Neural progenitor cell (in vitro differentiated cells): ENCODE results near the gene STOML1. TPM values are rescaled to one million over a fixed set of nuclear protein-coding genes. Genes with fewer than 3 reads are reported as not detected.

Experiments used
- DNase-seq: peaks from one replicate; pipeline ENCODE4 v3.0.0-alpha.2; 2016; ENCODE audit warnings: low spot score
- H2AFZ ChIP-seq: fragments of 200-600 bp; sonication (generic); replicated peaks from 2 replicates; pipeline ENCODE4 v1.6.1; 2016; ENCODE audit warnings: antibody characterized with exemption
- H3F3A ChIP-seq: fragments of 200-600 bp; sonication (generic); 2 replicates; pipeline ENCODE4 v1.6.1; 2016; ENCODE audit warnings: antibody characterized with exemption, low read depth
- H3K27ac ChIP-seq: fragments of 200-600 bp; sonication (generic); 2 replicates; pipeline ENCODE4 v1.5.1; 2016; ENCODE audit warnings: mild to moderate bottlenecking
- H3K27me3 ChIP-seq: fragments of 200-600 bp; sonication (generic); 2 replicates; pipeline ENCODE4 v1.6.1; 2016; ENCODE audit warnings: mild to moderate bottlenecking, moderate library complexity
- H3K36me3 ChIP-seq: fragments of 200-600 bp; sonication (generic); 2 replicates; pipeline ENCODE4 v1.5.1; 2016
- H3K4me1 ChIP-seq: fragments of 200-600 bp; sonication (generic); 2 replicates; pipeline ENCODE4 v1.6.1; 2016; ENCODE audit warnings: mixed run types
- H3K4me2 ChIP-seq: fragments of 200-600 bp; sonication (generic); 2 replicates; pipeline ENCODE4 v1.6.1; 2016
- H3K4me3 ChIP-seq: fragments of 200-600 bp; sonication (generic); 2 replicates; pipeline ENCODE4 v1.5.1; 2016
- H3K79me2 ChIP-seq: fragments of 200-600 bp; sonication (generic); 2 replicates; pipeline ENCODE4 v1.6.1; 2016; ENCODE audit warnings: low read depth
- H3K9ac ChIP-seq: fragments of 200-600 bp; sonication (generic); 2 replicates; pipeline ENCODE4 v1.6.1; 2016
- H3K9me3 ChIP-seq: fragments of 200-600 bp; sonication (generic); 2 replicates; pipeline ENCODE4 v1.5.1; 2016; ENCODE audit warnings: low read depth
- H4K20me1 ChIP-seq: fragments of 200-600 bp; sonication (generic); 2 replicates; pipeline ENCODE4 v1.6.1; 2016; ENCODE audit warnings: low read depth
- H3K27ac Mint-ChIP-seq: 3 replicates; pipeline ENCODE4 v1.8.0; 2021; ENCODE audit warnings: mixed read lengths
- H3K27me3 Mint-ChIP-seq: 2 replicates; pipeline ENCODE4 v1.8.0; 2022; ENCODE audit warnings: low read depth, mild to moderate bottlenecking, inconsistent platforms, moderate library complexity, mixed read lengths; ENCODE audit not compliant: insufficient read depth
- H3K36me3 Mint-ChIP-seq: 3 replicates; pipeline ENCODE4 v1.8.0; 2021; ENCODE audit warnings: mixed read lengths
- H3K4me1 Mint-ChIP-seq: 3 replicates; pipeline ENCODE4 v1.8.0; 2021; ENCODE audit warnings: mixed read lengths
- H3K4me3 Mint-ChIP-seq: 3 replicates; pipeline ENCODE4 v1.8.0; 2021; ENCODE audit warnings: mild to moderate bottlenecking, moderate library complexity, mixed read lengths
- H3K9me3 Mint-ChIP-seq: 3 replicates; pipeline ENCODE4 v1.8.0; 2020; ENCODE audit warnings: mixed read lengths
- EZH2 ChIP-seq: fragments of 200-600 bp; sonication (generic); IDR thresholded peaks from 2 replicates; pipeline ENCODE4 v1.6.1; 2017; ENCODE audit warnings: antibody characterized with exemption, mild to moderate bottlenecking, moderate library complexity
- EZH2phosphoT487 ChIP-seq: fragments of 200-600 bp; sonication (generic); IDR thresholded peaks from 2 replicates; pipeline ENCODE4 v1.6.1; 2017; ENCODE audit warnings: antibody characterized with exemption
- total RNA-seq: library from RNA; depleted of rRNA; stranded (reverse); fragments of >200 nt; gene quantifications from 2 replicates; pipeline ENCODE4 v1.2.3, GENCODE V29; 2015; ENCODE audit warnings: low replicate concordance
- TF ChIP-seq, protein P1 (sequence below): fragments of 200-600 bp; sonication (generic); IDR thresholded peaks from 2 replicates; pipeline ENCODE4 v1.5.1; 2017; ENCODE audit warnings: antibody characterized with exemption, mild to moderate bottlenecking

The STOML1 gene
- total RNA-seq, 1 donor from 2014 or later = 2.0 TPM

DNA sequence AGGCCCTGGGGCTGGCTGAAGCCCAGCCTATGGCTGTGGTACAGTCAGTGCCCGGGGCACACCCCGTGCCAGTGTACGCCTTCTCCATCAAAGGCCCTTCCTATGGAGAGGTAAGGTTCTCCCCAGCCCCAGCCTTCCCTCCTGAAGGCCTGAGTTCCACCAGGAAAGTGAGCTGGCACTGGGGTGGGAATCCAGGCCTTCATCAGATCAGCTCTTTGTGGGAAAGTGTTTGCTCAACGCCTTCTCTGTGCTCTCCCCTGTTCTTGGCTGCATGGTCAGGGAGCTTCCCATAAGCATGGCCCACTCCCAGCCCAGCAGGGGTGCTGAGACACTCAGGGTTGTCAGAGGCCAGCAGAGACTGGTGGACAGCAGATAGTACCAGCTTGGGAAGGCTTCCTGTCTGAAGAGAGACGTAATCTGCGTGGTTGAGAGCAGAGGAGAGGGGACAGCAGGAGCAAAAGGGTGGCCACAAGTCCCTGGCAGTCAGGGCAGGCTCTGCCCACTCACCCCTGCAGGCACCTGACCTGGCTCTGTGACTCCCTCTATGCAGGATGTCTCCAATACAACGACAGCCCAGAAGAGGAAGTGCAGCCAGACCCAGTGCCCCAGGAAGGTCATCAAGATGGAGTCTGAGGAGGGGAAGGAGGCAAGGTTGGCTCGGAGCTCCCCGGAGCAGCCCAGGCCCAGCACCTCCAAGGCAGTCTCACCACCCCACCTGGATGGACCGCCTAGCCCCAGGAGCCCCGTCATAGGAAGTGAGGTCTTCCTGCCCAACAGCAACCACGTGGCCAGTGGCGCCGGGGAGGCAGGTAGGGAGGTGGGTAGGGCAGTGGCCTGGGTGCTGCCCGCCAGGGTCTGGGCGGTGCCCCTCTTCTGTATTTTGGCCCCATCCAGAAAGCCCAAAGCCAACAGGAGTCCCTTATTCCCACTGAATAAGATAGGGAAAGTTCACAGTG, 40.8 kb upstream of the STOML1 start:
- Mint-ChIP-seq H3K36me3 (peaks cover 2% of the 10 kb centered on the region), H3K9me3 (no peaks in the 10 kb centered on the region)

DNA sequence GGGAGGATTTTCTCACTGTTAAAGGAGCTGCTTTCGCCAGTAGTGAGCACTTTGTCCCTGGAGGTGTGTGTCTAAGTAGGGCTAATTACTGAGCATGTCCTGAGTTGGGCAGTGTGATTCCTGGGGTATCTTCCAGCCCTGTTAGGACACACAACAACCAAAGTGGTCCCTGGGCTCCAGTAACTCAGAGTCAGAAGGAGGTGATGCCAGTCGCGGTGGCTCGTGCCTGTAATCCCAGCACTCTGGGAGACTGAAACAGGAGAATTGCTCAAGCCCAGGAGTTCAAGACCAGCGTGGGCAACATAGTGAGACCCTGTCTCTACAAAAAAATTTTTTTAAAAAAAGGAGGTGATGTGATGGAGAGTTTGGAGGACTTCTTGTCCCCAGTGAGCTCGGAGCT, 40.0 kb upstream of the STOML1 start:
- no peaks in the 10 kb centered on the region for H3F3A ChIP-seq
- H3K79me2 ChIP-seq = no peaks in the 10 kb centered on the region
- DNase-seq = no peak
- H3K36me3 ChIP-seq = no peaks in the 10 kb centered on the region
- H3K27me3 ChIP-seq = no peaks in the 10 kb centered on the region
- H3K27ac ChIP-seq = no peak overlapping the region
- TF ChIP-seq, protein P1, sequence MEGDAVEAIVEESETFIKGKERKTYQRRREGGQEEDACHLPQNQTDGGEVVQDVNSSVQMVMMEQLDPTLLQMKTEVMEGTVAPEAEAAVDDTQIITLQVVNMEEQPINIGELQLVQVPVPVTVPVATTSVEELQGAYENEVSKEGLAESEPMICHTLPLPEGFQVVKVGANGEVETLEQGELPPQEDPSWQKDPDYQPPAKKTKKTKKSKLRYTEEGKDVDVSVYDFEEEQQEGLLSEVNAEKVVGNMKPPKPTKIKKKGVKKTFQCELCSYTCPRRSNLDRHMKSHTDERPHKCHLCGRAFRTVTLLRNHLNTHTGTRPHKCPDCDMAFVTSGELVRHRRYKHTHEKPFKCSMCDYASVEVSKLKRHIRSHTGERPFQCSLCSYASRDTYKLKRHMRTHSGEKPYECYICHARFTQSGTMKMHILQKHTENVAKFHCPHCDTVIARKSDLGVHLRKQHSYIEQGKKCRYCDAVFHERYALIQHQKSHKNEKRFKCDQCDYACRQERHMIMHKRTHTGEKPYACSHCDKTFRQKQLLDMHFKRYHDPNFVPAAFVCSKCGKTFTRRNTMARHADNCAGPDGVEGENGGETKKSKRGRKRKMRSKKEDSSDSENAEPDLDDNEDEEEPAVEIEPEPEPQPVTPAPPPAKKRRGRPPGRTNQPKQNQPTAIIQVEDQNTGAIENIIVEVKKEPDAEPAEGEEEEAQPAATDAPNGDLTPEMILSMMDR = no peak
- TF ChIP-seq EZH2phosphoT487 = no peak
- TF ChIP-seq EZH2 = no peak
- no peaks in the 10 kb centered on the region for H3K9me3 ChIP-seq
- H3K4me2 ChIP-seq = no peak overlapping the region
- no peak overlapping the region for H2AFZ ChIP-seq
- Mint-ChIP-seq H3K27ac (no peak overlapping the region), H3K4me1 (peaks cover 6% of the 10 kb centered on the region), H3K36me3 (peaks cover 2% of the 10 kb centered on the region), H3K4me3 (no peak overlapping the region), H3K27me3 (peaks cover 2% of the 10 kb centered on the region), H3K9me3 (no peaks in the 10 kb centered on the region)
- peaks cover 9% of the 10 kb centered on the region for H4K20me1 ChIP-seq
- H3K9ac ChIP-seq = no peak overlapping the region
- H3K4me3 ChIP-seq = no peak overlapping the region
- peaks cover 1% of the 10 kb centered on the region for H3K4me1 ChIP-seq

More for the DNA sequence above, 40.8 kb upstream of the STOML1 start:
- Histone ChIP-seq H3K79me2 (no peaks in the 10 kb centered on the region), H3F3A (no peaks in the 10 kb centered on the region), H2AFZ (no peak overlapping the region), H3K4me3 (no peak overlapping the region), H3K27ac (no peak overlapping the region), H3K27me3 (no peaks in the 10 kb centered on the region), H4K20me1 (peaks cover 12% of the 10 kb centered on the region), H3K9ac (no peak overlapping the region), H3K9me3 (no peaks in the 10 kb centered on the region), H3K4me2 (no peak overlapping the region), H3K4me1 (peaks cover 6% of the 10 kb centered on the region), H3K36me3 (no peaks in the 10 kb centered on the region)
- TF ChIP-seq EZH2 (no peak), EZH2phosphoT487 (no peak)
- TF ChIP-seq, protein P1 = no peak
- Mint-ChIP-seq H3K4me3 (no peak overlapping the region), H3K4me1 (peaks cover 11% of the 10 kb centered on the region), H3K27ac (no peak overlapping the region), H3K27me3 (peaks cover 2% of the 10 kb centered on the region)
- no peak for DNase-seq

DNA sequence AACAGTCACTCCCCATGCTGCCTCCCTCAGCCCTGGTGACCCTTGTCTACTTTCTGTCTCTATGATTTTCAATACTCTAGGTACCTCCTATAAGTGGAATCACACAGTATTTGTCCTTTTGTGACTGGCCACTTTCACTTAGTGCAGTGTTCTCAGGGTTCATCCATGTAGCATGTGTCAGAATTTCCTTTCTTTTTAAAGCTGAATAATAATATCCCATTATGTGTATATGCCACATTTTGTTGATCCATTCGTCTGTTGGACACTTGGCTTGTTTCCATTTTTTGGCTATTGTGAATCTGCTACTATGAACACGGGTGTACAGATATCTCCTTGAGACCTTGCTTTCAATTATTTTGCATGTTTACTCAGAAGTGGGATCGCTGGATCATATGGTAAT, 36.6 kb upstream of the STOML1 start:
- no peaks in the 10 kb centered on the region for H3K4me1 ChIP-seq
- Mint-ChIP-seq H3K4me3 (no peak overlapping the region), H3K9me3 (no peaks in the 10 kb centered on the region), H3K27ac (no peak overlapping the region), H3K27me3 (no peaks in the 10 kb centered on the region), H3K36me3 (peaks cover 5% of the 10 kb centered on the region), H3K4me1 (no peaks in the 10 kb centered on the region)
- H3K4me3 ChIP-seq = no peak overlapping the region
- H3F3A ChIP-seq = no peaks in the 10 kb centered on the region
- H3K36me3 ChIP-seq = no peaks in the 10 kb centered on the region
- H3K79me2 ChIP-seq = no peaks in the 10 kb centered on the region
- H2AFZ ChIP-seq = no peak overlapping the region
- H3K9me3 ChIP-seq = no peaks in the 10 kb centered on the region
- no peak overlapping the region for H3K27ac ChIP-seq
- H3K27me3 ChIP-seq = no peaks in the 10 kb centered on the region
- no peak for TF ChIP-seq EZH2
- TF ChIP-seq, protein P1 = no peak
- TF ChIP-seq EZH2phosphoT487 = no peak
- DNase-seq = no peak
- H3K9ac ChIP-seq = no peak overlapping the region
- H4K20me1 ChIP-seq = peaks cover 3% of the 10 kb centered on the region
- H3K4me2 ChIP-seq = no peak overlapping the region
